NCI-H1417 (cell line): Measurements from ENCODE around the gene WTAP.
"Not testable (repeated sequence)": the region's sequence is repeated elsewhere in the genome, so short reads cannot be mapped to it uniquely, and the experiment has no call there.

Experiments
- DNase-seq, 3 experiments: peaks; one replicate each; lab custom pipeline; 2025; lab: John Stamatoyannopoulos, UW

WTAP gene

DNA sequence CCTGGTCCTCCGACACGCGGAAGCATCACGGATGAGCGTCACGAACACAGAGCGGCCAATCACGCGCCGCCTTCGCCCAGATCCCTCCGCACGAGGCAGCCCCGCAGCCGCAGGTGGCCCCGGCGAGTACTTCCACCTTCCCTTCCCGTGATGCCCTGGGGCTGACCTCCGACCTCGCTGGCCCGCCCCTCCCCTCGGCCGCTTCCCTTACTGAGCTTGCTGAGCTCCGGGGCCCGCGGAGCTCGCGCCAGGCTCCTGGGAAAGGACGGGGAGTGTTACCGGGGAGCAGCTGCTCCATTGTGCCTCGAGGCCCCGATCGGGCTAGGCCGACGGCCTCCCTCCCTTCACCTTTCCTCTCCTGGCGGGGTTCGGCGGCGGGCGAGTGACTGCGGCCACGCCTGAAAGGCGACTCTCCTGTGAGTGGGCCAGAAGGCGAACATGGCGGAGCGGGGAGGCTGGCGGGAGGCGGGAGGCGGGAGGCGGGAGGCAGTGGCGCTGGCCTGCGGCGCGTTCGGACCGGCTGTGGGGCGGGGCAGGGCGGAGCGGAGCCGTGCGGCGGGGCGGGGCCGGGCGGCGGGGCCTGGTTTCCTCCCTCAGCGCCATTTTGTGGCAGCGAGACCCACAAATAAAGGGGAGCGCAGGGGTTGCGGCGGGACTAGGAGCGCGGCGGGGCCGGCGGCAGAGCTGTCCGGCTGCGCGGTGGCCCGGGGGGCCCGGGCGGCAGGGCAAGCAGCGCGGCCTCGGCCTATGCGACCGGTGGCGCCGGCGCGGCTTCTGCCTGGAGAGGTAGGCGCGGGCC, at the start of gene WTAP:
WTAP (plus strand) TSS at position 589 of the 799 bp plus-strand sequence. CDS start 8,760 bp downstream, outside the sequence.
- DNase-seq = peak; percentile 94 to 99 (median 99)

DNA sequence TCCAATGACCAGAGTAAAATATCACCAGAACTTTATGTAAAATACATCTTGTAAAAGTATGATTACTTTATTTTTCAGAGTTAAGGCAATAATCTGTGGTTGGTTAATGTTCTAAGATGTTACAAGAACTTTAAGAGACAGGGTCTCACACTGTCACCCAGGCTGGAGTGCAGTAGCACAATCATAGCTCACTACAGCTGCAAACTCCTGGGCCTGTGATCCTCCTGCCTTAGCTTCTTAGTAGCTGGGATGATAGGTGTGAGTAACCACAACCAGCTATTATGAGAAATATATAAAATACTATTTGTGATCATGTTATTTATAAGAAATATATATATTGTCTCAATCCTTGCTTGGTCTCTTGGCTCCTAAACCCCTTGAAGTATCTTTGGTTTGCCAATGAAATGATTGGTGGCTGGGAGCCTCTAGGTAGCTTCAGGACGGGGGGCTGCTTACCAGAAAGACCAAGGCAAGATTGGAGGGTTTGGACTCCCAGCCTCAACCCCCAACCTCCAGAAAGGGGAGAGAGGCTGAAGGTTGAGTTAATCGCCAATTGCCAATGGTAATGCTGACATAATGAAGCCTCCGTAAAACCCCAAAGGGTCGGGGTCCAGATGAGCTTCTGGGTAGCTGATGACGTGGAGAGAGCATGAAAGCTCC, 49.7 kb upstream of the WTAP start:
- DNase-seq = no peak

DNA sequence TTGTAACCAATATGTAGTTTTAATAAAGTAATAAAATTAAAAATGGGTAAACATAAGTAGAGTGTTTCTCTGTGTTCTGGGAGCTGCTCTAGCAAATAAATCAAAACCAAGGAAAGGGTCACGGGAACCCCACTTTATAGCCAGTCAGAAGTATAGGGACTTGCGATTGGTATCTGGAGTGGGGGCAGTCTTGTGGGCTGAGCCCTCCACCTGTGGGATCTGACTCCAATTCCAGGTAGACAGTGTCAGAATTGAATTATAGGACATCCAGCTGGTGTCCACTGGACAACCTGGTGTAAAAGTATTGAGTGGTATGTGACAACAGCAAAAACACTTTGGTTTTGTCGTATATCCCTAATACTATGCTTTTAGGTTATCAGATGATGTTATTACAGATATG, 48.7 kb upstream of the WTAP start:
- no peak for DNase-seq

DNA sequence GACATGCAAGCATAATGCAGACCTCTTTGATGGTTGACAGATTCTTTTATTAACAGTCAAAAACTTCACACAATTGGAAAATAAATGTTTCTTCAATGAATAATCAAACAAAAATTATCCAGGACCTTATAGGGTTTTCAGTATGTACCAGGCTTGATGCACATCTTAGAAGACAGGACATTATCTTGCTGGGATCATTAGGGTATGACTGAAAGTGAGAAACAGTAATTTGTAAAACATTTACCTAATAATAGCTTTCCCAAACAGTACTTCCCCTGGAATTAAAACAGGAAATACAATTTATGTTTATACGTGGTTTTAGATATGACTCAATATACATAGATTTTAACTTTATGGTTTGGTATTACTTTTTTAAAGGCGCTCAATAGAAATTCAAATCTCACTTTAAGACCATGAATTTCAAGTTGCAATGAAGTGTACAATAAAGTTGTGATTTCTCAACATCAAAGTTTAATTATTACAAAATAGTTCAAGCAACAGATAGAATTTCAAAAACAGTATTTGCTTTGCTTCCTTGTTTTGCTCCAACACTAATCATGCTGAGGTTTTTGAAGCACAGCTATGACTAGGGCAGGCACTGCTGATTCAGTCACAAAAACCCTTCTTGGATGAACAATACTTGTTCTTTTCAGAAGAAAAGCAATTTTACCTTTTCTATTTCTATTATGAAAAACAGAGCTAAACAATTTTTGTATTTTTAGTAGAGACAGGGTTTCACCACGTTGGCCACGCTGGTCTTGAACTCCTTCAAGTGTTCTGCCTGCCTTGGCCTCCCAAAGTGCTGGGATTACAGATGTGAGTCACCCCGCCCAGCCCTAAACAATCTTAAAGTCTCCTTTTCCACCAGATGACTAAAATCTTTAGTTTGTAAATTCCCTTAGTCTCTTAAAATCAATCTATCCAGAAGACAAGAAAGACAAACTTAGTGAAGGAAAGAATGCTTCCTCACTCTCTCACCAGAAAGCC, 47.9 kb upstream of the WTAP start:
- DNase-seq = no peak

DNA sequence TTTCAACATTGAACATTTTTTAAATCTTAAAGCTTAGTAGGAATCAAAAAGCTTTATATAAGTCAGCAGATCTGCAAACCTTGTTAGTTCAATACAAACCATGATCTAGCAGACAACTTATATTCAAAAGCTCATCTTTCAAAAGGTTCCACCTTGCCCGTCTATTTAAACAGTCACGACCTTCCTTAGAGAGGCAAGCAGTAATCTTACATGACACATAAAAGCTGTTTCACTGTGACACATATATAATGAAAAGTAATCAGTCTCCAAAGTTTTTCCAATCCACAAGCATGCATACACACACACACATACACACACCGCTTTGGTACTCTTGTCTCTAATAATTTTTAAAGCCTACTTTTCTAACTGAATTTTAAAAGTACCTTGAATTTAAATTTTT, 47.2 kb upstream of the WTAP start:
- no peak for DNase-seq

DNA sequence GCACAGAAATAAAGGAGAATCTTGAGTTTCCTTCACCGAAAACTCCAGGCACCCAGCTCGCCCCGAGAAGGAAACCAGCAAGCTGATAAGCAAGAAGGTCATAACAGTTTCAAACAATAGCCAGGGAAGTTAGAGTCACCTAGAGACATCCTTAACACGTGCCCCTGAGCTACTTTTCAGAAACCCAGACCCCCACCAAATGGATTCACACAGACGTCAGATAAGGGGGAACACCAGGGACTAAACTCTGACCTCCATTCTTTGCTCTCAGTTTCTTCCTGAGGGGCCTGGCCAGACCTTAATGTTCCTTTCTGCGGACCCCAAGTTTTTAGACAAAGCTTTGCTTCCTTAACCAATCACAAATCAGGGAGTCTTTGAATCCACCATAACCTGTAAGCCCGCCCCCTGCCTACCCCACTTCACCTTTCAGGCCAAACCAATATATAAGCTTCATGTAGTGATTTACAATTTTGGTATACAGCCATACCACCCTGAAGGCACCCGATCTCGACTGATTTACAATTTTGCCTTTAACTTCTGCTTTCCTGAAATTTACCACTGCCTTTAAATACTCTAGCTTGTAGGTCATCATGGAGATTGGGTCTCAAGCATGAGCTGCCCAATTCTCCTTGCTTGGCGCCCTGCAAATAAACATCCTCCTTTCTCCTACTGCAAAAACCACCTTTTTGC, 46.0 kb upstream of the WTAP start:
- DNase-seq = no peak

DNA sequence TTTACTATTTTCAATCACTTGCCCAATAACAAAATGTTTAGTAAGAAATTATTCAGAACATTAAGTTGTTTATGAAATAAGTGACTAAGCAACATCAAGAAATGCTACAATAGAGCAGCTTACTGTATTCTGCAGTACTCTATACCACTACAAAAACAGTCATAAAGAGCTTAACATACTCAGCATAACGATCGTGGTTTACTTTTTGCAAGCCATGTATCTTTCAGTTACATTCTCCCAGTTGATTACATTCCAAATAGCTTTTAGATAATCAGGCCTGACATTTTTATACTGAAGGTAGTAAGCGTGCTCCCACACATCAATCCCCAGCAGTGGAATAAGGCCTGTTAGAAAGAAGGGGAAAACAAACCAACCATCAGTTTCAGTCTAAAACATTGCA, 45.0 kb upstream of the WTAP start:
- DNase-seq = no peak

DNA sequence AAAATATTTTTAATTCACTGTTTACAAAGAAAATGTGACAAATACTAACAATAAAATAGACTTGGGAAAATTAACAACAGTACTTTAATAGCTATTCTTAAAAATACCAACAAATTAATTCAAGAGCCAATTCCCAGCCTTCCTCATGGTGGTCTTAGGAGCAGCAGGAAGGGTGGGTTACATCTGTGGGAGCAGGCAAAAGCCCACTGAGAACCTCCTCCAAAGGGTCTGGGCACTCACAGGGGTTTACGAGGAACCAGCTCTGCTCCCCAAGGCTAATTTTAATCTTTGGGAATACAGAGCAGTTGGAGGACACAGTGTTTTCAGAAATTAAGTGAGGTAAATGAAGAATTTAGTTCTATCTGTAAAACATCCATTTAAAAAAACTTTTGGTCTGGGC, 44.5 kb upstream of the WTAP start:
- DNase-seq = no peak

DNA sequence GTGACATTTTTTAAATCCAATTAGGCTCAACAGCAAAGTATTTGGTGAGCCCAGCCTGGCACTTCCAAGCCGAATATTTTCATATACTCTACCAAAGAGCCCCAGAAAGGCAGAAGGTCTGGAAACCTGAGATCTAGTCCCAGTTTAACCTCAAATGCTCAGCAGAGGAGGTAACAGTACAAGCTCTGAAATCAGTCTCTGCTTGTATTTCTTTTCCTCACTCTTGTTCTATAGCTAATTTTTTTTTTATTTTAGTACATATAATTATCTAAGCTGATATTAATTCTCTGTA, 43.3 kb upstream of the WTAP start:
- DNase-seq = no peak

DNA sequence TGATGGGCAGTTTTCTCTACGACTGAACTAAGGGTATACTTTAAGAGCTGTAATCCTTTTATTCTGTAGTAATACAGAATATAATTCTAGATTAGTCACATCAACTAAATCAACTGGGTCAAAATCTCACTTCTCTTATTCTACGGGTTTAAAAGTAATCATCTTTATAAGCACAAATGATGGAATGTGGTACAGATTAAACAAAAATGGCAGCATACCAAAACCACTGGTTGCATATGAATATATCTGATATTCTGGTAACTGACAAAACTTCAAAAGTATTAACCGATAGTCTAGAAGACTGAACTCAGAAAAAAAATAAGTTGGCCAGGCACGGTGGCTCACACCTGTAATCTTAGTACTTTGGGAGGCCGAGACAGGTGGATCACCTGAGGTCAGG, 41.3 kb upstream of the WTAP start:
- no peak for DNase-seq

DNA sequence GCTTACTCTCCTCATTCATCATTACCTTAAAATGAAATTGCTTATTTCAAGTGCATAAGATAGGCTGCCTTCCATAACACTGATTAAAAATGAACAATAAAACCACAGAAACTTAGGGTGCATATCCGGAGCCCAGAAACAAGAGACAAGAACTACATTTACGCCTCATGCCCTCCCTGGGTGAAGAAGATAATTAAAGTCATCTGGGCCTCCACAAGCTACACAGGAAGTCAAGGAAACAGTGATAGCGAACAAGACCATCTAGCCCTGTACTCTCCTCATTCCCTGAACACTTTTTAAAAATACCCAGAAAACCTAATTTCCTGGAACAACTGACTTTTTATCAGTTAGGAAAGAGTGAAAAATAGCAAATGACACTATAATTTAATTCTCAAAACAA, 40.6 kb upstream of the WTAP start:
- DNase-seq = no peak

DNA sequence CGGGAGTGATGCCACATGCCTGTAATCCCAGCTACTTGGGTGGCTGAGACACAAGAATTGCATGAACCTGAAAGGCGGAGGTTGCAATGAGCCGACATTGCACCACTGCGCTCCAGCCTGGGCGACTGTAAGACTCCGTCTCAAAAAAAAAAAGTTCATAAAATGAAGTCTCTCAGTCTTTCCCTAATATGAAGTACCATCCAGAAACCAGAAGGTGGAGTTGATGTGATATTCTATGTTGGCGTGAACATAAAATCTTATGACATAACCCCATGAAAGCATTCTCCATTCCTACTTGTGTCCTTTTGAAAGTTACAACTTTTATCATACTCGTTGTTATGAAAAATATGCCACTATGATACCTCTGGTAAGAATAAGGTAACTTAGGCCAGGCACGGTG, 40.0 kb upstream of the WTAP start:
- no peak for DNase-seq

DNA sequence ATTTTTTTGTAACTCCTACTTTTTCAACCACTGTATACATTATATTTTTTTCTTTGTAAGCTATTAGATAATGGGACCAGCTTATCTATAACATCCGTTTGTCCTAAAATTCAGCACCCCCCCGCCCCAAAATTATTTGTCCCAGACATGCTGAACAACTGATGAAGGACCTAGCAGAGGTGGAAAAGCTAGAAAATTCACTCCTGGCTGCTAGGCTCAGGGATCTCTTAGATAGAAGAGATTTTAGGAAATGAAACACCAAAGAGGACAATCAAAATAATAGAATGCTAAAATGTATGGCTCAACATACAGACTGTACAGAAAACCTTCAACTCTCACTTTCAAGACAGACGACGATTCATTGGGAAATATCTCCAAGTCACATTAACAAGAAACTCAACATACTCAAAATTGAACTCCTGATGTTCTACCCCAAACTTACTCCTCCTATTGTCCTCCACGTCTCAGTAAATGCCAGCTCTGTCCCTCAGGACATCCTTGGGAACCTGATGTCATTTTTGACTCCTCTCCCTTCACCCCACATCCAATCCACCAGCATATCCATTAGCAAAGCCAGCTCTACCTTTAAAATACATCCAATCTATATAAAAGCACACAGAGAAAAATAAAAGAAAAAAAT, 38.9 kb upstream of the WTAP start:
- no peak for DNase-seq

DNA sequence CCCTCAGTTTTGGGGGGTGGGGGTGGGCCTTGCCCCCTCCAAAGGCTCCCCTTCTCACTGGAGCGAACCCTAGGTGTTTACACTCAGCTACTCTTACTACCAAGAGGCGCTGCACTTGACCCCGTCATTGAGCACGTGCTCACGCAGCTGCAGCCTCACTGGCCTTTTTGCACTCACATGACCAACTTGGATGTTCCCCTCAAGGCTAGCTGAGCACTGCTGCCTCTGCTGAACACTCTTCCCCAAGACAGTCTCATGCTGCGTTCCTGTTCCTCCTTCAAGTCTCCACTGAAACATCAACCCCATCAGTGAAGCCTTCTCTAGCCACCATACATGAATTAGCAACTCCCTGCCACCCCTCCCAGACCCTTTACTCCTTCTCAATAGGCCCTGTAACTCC, 38.3 kb upstream of the WTAP start:
- DNase-seq = no peak

DNA sequence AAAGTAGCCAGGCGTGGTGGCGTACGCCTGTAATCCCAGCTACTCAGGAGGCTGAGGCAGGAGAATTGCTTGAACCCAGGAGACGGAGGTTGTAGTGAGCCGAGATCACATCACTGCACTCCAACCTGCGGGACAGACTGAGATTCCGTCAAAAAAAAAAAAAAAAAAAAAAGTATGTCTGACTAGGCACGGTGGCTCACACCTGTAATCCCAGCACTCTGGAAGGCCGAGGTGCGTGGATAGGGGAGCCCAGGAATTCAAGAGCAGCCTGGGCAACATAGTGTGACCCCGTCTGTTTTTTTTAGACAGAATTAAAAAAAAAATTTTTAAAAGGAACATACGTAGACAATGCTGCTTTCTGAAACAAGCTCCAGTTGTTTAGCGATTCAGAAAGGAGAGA, 37.2 kb upstream of the WTAP start:
- not testable (repeated sequence) for DNase-seq

DNA sequence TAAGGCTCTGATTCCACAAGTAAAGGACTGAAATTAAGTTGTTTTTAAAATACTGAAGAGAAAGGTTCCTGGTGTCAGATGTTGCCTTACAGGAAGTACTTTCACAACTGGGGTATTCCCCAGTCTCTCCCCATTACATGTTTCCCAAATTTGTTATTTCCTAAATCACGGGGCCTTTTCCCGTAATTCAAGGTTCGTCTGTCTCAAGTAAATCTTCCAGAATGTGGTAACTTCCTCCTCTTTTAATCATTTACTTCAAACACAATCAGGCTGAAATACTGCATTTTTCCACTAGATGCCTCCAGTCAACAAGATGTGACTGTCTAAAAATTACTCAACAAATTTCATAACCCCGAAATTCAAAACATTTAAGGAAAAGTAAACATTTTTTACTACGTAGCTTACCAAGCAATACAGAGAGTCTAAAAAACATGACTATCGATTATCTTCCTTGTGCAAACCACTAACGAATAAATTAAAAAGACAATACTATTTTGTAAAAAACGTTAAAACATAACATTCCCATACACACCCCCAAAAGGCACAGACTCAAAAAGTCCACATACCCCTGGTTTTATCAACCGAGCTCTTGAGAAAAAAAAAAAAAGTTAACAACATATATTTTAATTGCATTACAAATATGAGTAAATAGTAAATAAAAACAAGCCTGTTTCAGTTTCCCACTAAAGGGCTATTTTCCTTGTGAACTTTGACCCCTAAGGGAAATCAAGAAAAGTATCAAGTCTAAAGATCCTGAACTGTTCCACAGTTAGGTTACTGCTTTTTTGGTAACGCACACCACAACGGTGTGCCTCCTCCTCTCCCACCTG, 36.0 kb upstream of the WTAP start:
- peak; percentile 7 to 60 (median 34) for DNase-seq

DNA sequence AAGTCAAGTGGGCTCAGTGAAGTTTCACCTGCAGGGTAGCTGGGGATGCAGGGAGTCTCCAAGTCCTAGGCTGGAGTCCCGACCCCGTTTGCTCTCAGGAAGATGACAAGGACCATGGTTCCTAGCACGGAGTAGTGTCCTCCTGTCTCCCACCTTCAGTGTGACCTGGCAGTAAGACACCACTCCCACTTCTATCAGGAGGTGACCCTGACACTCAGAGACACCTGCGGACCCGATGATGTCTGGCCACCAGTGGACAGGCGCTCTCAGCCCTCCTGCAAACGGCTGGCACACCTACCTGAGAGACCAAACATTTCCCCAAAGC, 35.4 kb upstream of the WTAP start:
- peak in 1 of 3 experiments; percentile 50 for DNase-seq

DNA sequence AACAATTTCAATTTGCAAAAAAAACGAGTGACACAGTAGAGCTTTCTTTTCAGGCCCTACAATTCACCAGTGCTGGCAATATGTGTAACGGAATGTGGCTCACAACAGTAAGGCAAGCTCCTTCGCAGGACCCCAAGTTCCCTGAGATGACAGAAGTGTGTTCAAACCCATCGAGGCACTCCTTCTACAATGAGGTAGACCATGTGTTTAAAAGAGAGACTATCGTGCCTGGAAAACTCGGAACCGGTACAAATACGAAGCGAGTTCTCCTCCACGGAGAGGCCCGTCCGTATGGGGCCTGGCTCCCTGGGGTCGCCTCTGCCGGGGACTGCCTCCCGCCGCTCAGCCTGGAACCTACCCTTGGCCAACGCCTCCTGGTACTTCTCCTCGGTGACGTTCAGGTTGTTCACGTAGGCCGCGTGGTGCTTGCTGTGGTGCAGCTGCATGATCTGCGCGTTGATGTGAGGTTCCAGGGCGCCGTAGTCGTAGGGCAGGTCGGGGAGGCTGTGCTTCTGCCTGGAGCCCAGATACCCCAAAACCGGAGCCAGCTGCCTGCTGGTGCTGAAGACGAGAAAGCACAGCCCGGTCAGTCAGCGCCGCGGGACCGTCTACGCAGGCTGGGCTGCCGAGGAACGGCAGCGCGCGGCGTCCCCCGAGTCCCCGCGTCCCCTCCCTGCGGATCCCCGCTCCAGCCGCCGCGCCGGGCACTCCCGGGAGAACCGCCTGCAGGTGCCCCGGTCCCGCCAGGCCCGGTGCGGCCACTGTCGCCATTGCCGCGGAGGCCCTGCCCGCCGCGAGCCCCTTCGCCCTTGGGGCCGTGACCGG, 34.8 kb upstream of the WTAP start:
- DNase-seq = peak in 2 of 3 experiments; percentile 36 to 87

DNA sequence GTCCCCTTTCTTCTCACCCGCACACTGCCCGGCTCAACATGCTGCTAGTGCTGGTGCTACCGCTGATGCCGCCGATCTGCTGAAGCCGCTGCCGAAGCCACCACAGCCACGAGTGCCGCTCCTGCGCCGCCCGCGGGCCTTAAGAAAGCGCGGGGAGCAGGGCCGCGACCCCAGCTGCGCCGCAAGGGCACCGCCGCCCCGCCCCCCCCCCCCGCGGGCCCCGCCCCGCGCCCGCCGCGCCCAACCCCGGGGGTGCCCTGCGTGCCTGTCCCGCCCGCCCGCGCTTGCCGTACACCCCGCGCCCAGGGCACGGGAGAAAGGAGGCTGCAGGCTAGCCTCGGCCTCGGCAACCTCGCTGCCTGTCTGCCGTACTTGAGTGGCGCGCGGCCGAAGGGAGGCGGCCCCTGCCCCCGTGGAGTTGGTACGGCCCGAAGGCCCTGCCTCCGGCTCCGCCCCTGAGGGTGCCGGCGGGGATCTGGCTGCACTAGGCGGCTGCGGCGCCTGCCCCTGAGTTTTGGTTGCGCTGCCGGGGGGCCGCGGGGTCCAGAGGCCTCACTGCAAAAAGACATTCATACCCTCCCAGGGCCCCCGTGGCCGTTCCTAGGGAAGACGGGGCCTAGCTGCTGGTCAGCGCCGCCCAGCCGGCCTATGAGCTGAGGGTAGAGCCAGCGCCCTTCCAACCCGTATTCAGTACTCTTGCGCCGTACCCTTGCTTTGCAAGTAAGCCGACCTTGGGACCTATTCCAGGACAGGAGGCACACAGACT, 34.0 kb upstream of the WTAP start, which contains the start of gene SOD2:
SOD2 (minus strand) TSS at position 114 of the 766 bp plus-strand sequence; CDS start at position 40, 74 bp downstream.
- DNase-seq = peak; percentile 83 to 97 (median 96)
